Activated CD4-positive, alpha-beta T cell treated with anti-CD3 and anti-CD28 coated beads, Interleukin-2, Interleukin-6, amounts not matched to agents 100 ng/mL and 50 ng/mL, durations not matched to agents 16 hours and 8 hours (primary cell): ENCODE data around the gene HSPA1L.
A peak's percentile ranks its signal among the peaks of the same experiment; 100 is the strongest.
"Not testable (repeated sequence)": the region's sequence is repeated elsewhere in the genome, so short reads cannot be mapped to it uniquely, and the experiment has no call there.

Experiments used
- DNase-seq: peaks from one replicate; pipeline ENCODE4 v3.0.0-alpha.2; 2020

HSPA1L gene

DNA sequence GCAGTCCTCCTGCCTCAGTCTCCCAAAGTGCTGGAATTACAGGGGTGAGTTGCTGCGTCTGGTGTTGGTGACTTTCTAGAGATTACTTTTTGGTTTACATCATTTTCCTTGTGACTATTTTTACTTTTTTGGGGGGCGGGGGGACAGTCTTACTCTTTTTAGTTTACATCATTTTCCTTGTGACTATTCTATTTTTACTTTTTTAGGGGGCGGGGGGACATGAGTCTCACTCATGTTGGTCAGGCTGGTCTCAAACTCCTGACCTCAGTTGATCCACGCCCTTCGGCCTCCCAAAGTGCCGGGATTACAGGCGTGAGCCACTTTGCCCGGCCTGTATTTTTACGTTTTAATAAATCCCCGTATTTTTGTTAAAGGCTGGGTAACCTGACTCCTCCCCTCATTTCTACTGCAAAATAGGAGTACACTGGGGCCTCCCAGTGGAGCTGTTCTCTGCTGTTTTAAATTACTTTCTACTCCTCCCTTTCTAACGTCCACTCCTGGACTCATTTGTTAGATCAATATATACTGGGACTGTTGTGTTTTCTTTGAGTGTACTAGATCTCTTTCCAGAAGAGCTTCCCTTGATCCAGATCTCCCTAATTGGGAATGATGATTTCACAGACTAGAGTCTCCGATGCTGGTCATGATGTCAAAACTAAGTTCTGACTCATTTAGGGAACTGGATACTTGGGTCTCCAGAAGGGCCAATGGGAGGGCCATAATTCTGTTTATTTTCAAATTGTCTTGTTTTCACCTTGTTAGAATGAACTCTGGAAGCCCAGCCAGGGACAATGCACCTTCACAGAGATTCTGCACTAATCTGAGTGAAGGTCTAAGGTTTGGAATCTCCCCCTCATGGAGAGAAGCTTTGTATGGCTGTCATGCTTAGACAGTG, 21.6 kb upstream of the HSPA1L start:
- DNase-seq: no peak

- DNase-seq: no peak
These were observed 21.0 kb upstream of the HSPA1L start for GRCh38 chr6:31836047-31836473.

- peak; percentile 90 for DNase-seq
These were observed 19.5 kb upstream of the HSPA1L start for GRCh38 chr6:31834367-31835250.

GRCh38 chr6:31831350-31832215, 16.5 kb upstream of the HSPA1L start:
- no peak for DNase-seq

GRCh38 chr6:31830886-31831335, 15.8 kb upstream of the HSPA1L start:
- no peak for DNase-seq

DNA sequence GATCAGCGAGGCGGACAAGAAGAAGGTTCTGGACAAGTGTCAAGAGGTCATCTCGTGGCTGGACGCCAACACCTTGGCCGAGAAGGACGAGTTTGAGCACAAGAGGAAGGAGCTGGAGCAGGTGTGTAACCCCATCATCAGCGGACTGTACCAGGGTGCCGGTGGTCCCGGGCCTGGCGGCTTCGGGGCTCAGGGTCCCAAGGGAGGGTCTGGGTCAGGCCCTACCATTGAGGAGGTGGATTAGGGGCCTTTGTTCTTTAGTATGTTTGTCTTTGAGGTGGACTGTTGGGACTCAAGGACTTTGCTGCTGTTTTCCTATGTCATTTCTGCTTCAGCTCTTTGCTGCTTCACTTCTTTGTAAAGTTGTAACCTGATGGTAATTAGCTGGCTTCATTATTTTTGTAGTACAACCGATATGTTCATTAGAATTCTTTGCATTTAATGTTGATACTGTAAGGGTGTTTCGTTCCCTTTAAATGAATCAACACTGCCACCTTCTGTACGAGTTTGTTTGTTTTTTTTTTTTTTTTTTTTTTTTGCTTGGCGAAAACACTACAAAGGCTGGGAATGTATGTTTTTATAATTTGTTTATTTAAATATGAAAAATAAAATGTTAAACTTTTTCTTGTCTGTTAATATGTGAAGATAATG, 14.7 kb upstream of the HSPA1L start:
- no peak for DNase-seq

GRCh38 chr6:31827286-31828079, 12.4 kb upstream of the HSPA1L start, which contains the start of gene HSPA1B:
Gene HSPA1B (plus strand): TSS chr6:31827738. CDS start chr6:31827951, 213 bp downstream.
- peak; percentile 99 for DNase-seq

- DNase-seq: peak; percentile 68
These were observed 11.8 kb upstream of the HSPA1L start for GRCh38 chr6:31826793-31827285.

DNA sequence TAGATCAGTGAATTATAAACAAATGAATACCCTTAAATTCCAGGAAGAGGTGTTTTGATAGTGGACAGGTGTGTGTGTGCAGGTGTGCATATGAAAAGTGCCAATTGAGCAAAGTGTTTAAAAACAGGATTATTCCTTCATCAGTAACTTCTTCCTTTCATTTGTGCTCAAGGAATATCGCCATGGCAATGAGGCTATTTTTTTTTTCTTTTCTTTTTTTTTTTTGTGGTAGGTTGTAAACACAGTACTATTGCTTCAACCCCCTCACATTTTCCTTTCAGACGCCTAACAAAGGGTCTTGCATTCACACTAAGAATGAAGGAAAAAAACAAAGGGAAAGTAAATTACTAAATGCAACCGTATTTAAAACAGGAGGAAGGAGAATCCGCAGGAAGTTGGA, 10.5 kb upstream of the HSPA1L start:
- no peak for DNase-seq

DNA sequence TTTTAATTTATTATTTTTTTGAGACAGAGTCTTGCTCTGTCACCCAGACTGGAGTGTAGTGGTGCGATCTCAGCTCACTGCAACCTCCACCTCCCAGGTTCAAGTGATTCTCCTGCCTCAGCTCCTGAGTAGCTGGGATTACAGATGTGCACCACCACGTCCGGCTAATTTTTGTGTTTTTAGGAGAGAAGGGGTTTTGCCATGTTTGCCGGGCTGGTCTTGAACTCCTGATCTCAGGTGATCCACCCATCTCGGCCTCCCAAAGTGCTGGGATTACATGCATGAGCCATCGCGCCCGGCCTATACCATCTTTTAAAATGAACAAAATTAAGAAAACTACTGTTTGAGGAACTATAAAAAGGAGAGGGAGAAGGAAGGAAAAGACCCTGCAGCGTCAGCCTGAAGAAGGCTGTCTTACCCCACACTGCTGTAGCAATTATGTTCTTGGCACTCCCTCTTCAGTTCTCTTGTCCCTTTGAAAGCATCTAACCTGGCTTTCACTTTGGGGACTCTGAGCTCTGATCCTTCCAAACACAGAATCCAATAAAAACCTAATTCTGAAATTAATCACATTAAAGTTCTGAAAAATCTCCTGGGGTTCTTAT, 8.6 kb upstream of the HSPA1L start:
- not testable (repeated sequence) for DNase-seq

GRCh38 chr6:31822036-31822821, 7.1 kb upstream of the HSPA1L start:
- DNase-seq: peak; percentile 83

- peak; percentile 77 for DNase-seq
These were observed 6.4 kb upstream of the HSPA1L start for GRCh38 chr6:31821301-31822035.

GRCh38 chr6:31820399-31820798, 5.3 kb upstream of the HSPA1L start:
- not testable (repeated sequence) for DNase-seq

DNA sequence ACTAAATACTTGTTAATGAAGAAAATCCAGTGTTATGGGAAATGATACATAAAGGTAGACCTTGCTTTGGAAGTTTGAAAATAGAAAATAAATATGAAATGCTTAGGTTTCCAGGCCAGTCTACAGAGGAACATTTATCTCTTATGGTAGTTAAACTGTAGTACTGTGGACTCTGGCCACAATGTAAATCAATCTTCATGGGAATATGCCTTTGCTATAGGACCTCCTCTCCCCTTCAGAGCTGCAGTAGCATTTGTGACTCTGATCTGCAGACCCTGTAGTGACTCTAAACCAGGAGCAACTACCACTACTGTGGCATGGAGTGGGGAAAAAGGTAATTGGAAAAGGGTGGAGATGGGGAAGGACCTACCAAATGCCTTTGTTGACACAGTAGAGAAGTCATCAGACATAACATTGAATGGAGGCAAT, 4.8 kb upstream of the HSPA1L start:
- DNase-seq: no peak

DNA sequence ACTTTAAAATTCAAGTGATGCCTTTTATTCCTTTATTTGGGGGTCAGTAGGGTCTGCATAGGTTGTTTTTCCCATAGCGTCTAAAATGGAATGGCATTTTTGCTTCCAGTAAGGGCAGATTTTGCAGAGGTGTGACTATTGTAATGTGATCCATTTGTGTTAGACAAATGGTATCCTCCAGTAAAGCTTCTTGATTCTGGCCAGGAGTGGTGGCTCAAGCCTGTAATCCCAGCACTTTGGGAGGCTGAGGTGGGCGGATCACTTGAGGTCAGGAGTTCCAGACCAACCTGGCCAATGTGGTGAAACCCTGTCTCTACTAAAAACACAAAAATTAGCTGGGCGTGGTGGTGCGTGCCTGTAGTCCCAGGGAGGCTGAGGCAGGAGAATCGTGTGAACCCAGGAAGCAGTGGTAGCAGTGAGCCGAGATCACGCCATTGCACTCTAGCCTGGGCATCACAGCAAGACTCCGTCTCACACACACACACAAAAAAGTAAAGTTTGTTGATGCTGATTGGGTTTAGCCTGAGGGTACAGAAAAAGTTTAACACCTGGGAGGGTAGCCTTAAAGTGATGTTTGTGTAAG, 2.9 kb upstream of the HSPA1L start:
- DNase-seq: not testable (repeated sequence)

DNA sequence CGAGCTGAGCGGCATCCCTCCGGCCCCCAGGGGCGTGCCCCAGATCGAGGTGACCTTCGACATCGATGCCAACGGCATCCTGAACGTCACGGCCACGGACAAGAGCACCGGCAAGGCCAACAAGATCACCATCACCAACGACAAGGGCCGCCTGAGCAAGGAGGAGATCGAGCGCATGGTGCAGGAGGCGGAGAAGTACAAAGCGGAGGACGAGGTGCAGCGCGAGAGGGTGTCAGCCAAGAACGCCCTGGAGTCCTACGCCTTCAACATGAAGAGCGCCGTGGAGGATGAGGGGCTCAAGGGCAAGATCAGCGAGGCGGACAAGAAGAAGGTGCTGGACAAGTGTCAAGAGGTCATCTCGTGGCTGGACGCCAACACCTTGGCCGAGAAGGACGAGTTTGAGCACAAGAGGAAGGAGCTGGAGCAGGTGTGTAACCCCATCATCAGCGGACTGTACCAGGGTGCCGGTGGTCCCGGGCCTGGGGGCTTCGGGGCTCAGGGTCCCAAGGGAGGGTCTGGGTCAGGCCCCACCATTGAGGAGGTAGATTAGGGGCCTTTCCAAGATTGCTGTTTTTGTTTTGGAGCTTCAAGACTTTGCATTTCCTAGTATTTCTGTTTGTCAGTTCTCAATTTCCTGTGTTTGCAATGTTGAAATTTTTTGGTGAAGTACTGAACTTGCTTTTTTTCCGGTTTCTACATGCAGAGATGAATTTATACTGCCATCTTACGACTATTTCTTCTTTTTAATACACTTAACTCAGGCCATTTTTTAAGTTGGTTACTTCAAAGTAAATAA, 2.2 kb upstream of the HSPA1L start:
- not testable (repeated sequence) for DNase-seq

- DNase-seq: peak; percentile 91
These were observed 432 bp downstream of the HSPA1L start for GRCh38 chr6:31814677-31815024.

DNA sequence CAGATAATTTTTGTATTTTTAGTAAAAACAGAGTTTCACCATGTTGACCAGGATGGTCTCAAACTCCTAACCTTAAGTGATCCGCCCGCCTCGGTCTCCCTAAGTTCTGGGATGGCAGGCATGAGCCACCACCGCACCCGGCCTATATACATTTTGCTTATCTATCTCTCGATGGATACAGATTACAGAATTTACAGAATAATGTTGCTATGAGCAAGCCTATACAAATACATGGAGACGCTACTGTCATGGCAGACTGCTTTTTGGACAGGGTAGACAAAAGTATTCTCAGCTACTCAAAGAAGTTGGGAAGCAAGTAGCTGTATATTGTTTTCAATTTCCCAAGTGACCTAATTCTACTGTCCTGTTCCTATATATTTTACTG, 1.6 kb downstream of the HSPA1L start:
- no peak for DNase-seq
